HUES48 (cell line): ENCODE data around the gene TMEM169.

Source experiments
- H3K27ac ChIP-seq: one replicate; pipeline ENCODE4 v1.7.0; 2013; ENCODE audit warnings: low read depth, low read length, inconsistent platforms
- H3K27me3 ChIP-seq: 2 replicates; pipeline ENCODE4 v1.6.1; 2013; ENCODE audit warnings: mild to moderate bottlenecking, low read length; ENCODE audit not compliant: control insufficient read depth, insufficient read depth
- H3K36me3 ChIP-seq: 2 replicates; pipeline ENCODE4 v1.6.1; 2013; ENCODE audit warnings: low read length; ENCODE audit not compliant: control insufficient read depth, insufficient read depth
- H3K4me1 ChIP-seq: 2 replicates; pipeline ENCODE4 v1.6.1; 2013; ENCODE audit warnings: mild to moderate bottlenecking, low read length; ENCODE audit not compliant: control insufficient read depth, insufficient read depth
- H3K4me3 ChIP-seq: 2 replicates; pipeline ENCODE4 v1.5.1; 2013; ENCODE audit warnings: mild to moderate bottlenecking, low read depth, low read length
- H3K9ac ChIP-seq: 2 replicates; pipeline ENCODE4 v1.6.1; 2013; ENCODE audit warnings: mild to moderate bottlenecking, low read depth, low read length, moderate library complexity
- H3K9me3 ChIP-seq: 2 replicates; pipeline ENCODE4 v1.6.1; 2013; ENCODE audit warnings: low read length; ENCODE audit not compliant: control insufficient read depth, insufficient read depth

The TMEM169 gene

GRCh38 chr2:216114382-216114713 is 32.6 kb downstream of the TMEM169 start:
- H3K27me3 ChIP-seq: no peaks in the 10 kb centered on the region
- H3K9me3 ChIP-seq: no peaks in the 10 kb centered on the region
- peaks cover 85% of the 10 kb centered on the region for H3K36me3 ChIP-seq
- peak overlapping the region; percentile 82 for H3K27ac ChIP-seq
- 0 out of 2 replicates have a peak overlapping the region, but pooled peaks have one; percentile 6 for H3K9ac ChIP-seq
- peaks cover 25% of the 10 kb centered on the region for H3K4me1 ChIP-seq
- no peak overlapping the region for H3K4me3 ChIP-seq

- no peaks in the 10 kb centered on the region for H3K27me3 ChIP-seq
- H3K4me3 ChIP-seq: peak overlapping the region; percentile 51
- no peaks in the 10 kb centered on the region for H3K9me3 ChIP-seq
- peaks cover 90% of the 10 kb centered on the region for H3K36me3 ChIP-seq
- peaks cover 25% of the 10 kb centered on the region for H3K4me1 ChIP-seq
- H3K27ac ChIP-seq: peak overlapping the region; percentile 89
- peak overlapping the region; percentile 95 for H3K9ac ChIP-seq
Observed at GRCh38 chr2:216114714-216115531, 33.2 kb downstream of the TMEM169 start.

GRCh38 chr2:216116418-216116817 is 34.7 kb downstream of the TMEM169 start:
- Histone ChIP-seq H3K4me1 (peaks cover 19% of the 10 kb centered on the region), H3K36me3 (peaks cover 93% of the 10 kb centered on the region), H3K27me3 (no peaks in the 10 kb centered on the region), H3K4me3 (no peak overlapping the region), H3K9ac (no peak overlapping the region), H3K27ac (peak overlapping the region; percentile 23), H3K9me3 (no peaks in the 10 kb centered on the region)

DNA sequence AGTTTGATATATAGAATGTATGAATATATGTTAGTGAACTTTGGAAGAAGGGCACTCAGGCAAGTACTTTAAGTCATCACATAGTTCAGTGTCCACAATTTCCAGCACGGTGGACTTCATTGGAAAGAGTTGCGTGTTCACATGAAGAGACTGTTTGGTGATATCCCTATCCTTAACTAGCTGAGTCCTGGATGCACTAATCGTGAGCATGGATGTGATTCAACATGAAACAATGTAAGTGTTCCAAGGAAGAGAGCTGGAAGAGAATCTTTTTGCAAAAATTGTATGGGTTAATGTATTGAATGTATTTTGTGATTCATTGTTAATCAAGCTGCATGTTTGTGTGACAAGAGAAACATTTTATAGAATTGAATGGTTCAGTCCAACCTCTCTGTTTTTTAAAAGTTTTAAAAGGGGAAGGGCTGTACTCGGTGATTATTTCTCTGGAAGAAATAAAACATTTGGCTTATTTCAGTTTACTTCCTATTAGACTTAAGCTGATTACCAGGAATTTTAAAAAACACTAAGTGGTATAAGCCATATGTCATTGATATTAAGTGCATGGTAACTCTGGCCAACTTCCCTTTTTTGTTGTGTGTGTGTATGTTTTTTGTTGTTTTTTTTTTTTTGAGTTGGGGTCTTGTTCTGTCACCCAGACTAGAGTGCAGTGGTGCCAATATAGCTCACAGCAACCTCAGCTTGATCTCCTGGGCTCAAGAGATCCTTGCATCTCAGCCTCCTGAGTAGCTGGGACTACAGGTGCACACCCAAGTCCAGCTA is 36.0 kb downstream of the TMEM169 start:
- Histone ChIP-seq H3K9ac (no peak overlapping the region), H3K9me3 (no peaks in the 10 kb centered on the region), H3K27me3 (no peaks in the 10 kb centered on the region), H3K27ac (no peak overlapping the region), H3K4me1 (peaks cover 19% of the 10 kb centered on the region), H3K4me3 (no peak overlapping the region), H3K36me3 (peaks cover 93% of the 10 kb centered on the region)

GRCh38 chr2:216118474-216118873 is 36.8 kb downstream of the TMEM169 start:
- H3K9me3 ChIP-seq: no peaks in the 10 kb centered on the region
- no peak overlapping the region for H3K4me3 ChIP-seq
- no peak overlapping the region for H3K9ac ChIP-seq
- no peak overlapping the region for H3K27ac ChIP-seq
- no peaks in the 10 kb centered on the region for H3K27me3 ChIP-seq
- H3K4me1 ChIP-seq: peaks cover 19% of the 10 kb centered on the region
- H3K36me3 ChIP-seq: peaks cover 92% of the 10 kb centered on the region

GRCh38 chr2:216119146-216119545 is 37.4 kb downstream of the TMEM169 start:
- H3K27ac ChIP-seq: no peak overlapping the region
- peaks cover 15% of the 10 kb centered on the region for H3K4me1 ChIP-seq
- no peak overlapping the region for H3K9ac ChIP-seq
- peaks cover 92% of the 10 kb centered on the region for H3K36me3 ChIP-seq
- H3K4me3 ChIP-seq: no peak overlapping the region
- H3K9me3 ChIP-seq: no peaks in the 10 kb centered on the region
- H3K27me3 ChIP-seq: no peaks in the 10 kb centered on the region

- Histone ChIP-seq H3K9ac (no peak overlapping the region), H3K4me3 (no peak overlapping the region), H3K9me3 (no peaks in the 10 kb centered on the region), H3K36me3 (peaks cover 100% of the 10 kb centered on the region), H3K27ac (no peak overlapping the region), H3K4me1 (peaks cover 10% of the 10 kb centered on the region), H3K27me3 (no peaks in the 10 kb centered on the region)
Observed at GRCh38 chr2:216119986-216120385, 38.3 kb downstream of the TMEM169 start.

DNA sequence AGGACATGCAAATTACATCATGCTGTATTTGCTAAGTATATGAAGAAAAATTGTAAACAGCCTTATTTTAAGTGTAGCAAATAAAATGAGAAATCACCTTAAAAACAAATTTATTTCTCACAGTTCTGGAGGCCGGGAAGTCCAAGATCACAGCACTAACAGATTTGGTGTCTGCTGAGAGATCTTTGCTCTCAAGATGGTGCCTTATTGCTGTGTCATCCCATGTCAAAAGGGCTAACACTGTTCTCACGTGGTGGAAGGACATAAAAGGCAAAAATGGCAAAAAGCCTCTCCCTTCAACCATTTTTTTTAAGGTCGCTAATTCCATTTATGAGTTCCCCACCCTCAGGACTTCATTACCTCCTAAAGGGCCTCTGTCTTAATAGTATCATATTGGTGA is 39.5 kb downstream of the TMEM169 start:
- no peaks in the 10 kb centered on the region for H3K9me3 ChIP-seq
- no peaks in the 10 kb centered on the region for H3K4me1 ChIP-seq
- peak overlapping the region; percentile 4; the same call in 1 of the 2 replicates for H3K9ac ChIP-seq
- H3K27ac ChIP-seq: peak overlapping the region; percentile 15
- no peaks in the 10 kb centered on the region for H3K27me3 ChIP-seq
- peaks cover 100% of the 10 kb centered on the region for H3K36me3 ChIP-seq
- H3K4me3 ChIP-seq: no peak overlapping the region

GRCh38 chr2:216126943-216127342 is 45.2 kb downstream of the TMEM169 start:
- H3K27me3 ChIP-seq: no peaks in the 10 kb centered on the region
- no peaks in the 10 kb centered on the region for H3K9me3 ChIP-seq
- no peak overlapping the region for H3K9ac ChIP-seq
- H3K27ac ChIP-seq: no peak overlapping the region
- H3K4me1 ChIP-seq: no peaks in the 10 kb centered on the region
- H3K36me3 ChIP-seq: peaks cover 98% of the 10 kb centered on the region
- no peak overlapping the region for H3K4me3 ChIP-seq

DNA sequence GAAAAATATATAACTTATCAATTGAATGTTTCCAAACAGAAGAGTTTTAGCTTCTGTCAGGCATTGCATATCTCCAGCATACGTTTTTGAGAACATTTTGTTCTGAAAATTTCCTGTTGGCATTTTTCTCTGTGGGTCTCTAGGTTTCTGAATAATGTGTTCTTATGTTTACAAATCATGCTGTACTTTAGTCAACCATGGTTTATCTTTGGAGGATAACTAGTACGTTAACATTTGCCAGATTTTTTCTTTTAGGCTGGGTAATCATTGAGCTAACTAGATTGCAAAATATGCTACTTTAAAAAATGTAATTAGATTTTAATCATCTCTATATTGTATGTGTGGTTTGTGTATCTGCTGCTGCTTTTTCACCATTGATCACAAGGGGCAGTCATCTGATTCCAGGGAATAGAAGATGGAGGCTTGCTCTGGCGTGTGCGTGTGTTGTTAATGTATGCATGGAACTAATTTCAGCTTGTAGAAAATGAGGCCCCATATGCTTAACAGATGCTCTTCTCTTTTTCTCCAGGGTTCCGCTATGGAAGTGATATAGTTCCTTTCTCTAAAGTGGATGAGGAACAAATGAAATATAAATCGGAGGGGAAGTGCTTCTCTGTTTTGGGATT is 48.7 kb downstream of the TMEM169 start:
- H3K4me3 ChIP-seq: no peak overlapping the region
- peaks cover 99% of the 10 kb centered on the region for H3K36me3 ChIP-seq
- no peaks in the 10 kb centered on the region for H3K27me3 ChIP-seq

More for the DNA sequence above, 48.7 kb downstream of the TMEM169 start:
- Histone ChIP-seq H3K27ac (no peak overlapping the region), H3K9me3 (no peaks in the 10 kb centered on the region), H3K4me1 (no peaks in the 10 kb centered on the region), H3K9ac (no peak overlapping the region)
